HepG2 (cell line): ENCODE data around the gene ASTN2. TPM values are rescaled to one million over a fixed set of nuclear protein-coding genes. Genes with fewer than 3 reads are reported as not detected.

ENCODE experiments used
- ATAC-seq: fragments of 200-7000 bp; cut with Tn5 transposase; 3 replicates; pipeline ENCODE4 v1.9.1; 2020; ENCODE audit warnings: mild to moderate bottlenecking, moderate library complexity
- BruUV-seq: library from RNA; stranded (reverse); fragments of 400-500 nt; replicated peaks from 2 replicates; lab custom pipeline; 2021; lab: Mats Ljungman, UMichigan
- CTCF ChIA-PET: fragments of 300-600 bp; formaldehyde crosslinking; extraction: SDS; loops from one replicate; lab custom pipeline; 2021; ENCODE audit warnings: low total read pairs, inconsistent platforms, low intra/inter-chr PET ratio; lab: Yijun Ruan, JAX
- POLR2A ChIA-PET: fragments of 350-600 bp; sonication (Branson Sonifier 250); formaldehyde crosslinking; loops from one replicate; lab custom pipeline; 2020; ENCODE audit warnings: antibody characterized with exemption, inconsistent platforms; lab: Yijun Ruan, JAX
- DNase-seq: peaks from one replicate; pipeline ENCODE4 v3.0.0-alpha.2; 2015; ENCODE audit warnings: low spot score
- FAIRE-seq: peaks from 3 replicates; lab custom pipeline; 2011; peaks lifted over from hg19 to GRCh38; lab: Jason Lieb, UNC
- H2AFZ ChIP-seq: one replicate; pipeline ENCODE4 v1.6.1; 2011; ENCODE audit warnings: low read length, inconsistent platforms
- H3K27ac ChIP-seq: fragments of 300-600 bp; 3 replicates; pipeline ENCODE4 v1.8.0; 2011; ENCODE audit warnings: mixed run types, mild to moderate bottlenecking, mixed read lengths, low read length, inconsistent platforms; ENCODE audit not compliant: insufficient read depth; ENCODE audit errors: extremely low read length
- H3K27me3 ChIP-seq, 2 experiments: fragments of 200-600 bp in 1 of 2; 2 replicates in 1 of 2; 3 replicates in 1 of 2; pipeline versions ENCODE4 v1.6.0 to v1.8.0; 2011; ENCODE audit warnings: low read length in 2 of 2, mild to moderate bottlenecking in 2 of 2, moderate library complexity in 2 of 2, inconsistent platforms in 1 of 2; ENCODE audit not compliant: insufficient read depth in 2 of 2, control insufficient read depth in 1 of 2
- H3K36me3 ChIP-seq, 2 experiments: fragments of 200-600 bp in 1 of 2; replicated peaks in 1 of 2; 2 replicates in 1 of 2; 3 replicates in 1 of 2; pipeline versions ENCODE4 v1.5.1 to v1.8.0; 2011; ENCODE audit warnings: low read length in 2 of 2, inconsistent platforms in 1 of 2; ENCODE audit not compliant: insufficient read depth in 2 of 2, control insufficient read depth in 1 of 2
- H3K4me1 ChIP-seq: 2 replicates; pipeline ENCODE4 v1.5.1; 2012; ENCODE audit warnings: low read length, inconsistent platforms; ENCODE audit not compliant: insufficient read depth
- H3K4me2 ChIP-seq: 2 replicates; pipeline ENCODE4 v1.6.0; 2011; ENCODE audit warnings: low read depth, low read length, inconsistent platforms
- H3K4me3 ChIP-seq, 3 experiments: fragments of 200-600 bp in 1 of 3; sonication (generic), shearing (Covaris generic) in 1 of 3; replicated peaks in 1 of 3; 2 replicates each; pipeline ENCODE4 v1.5.1; 2011 to 2016; ENCODE audit warnings: low read length in 3 of 3, inconsistent platforms in 2 of 3, low read depth in 2 of 3, mild to moderate bottlenecking in 2 of 3, control low read depth in 1 of 3, mixed read lengths in 1 of 3; ENCODE audit not compliant: insufficient read depth in 1 of 3
- H3K79me2 ChIP-seq: one replicate; pipeline ENCODE4 v1.6.1; 2011; ENCODE audit warnings: low read length, inconsistent platforms; ENCODE audit not compliant: insufficient read depth
- H3K9ac ChIP-seq: 2 replicates; pipeline ENCODE4 v1.6.0; 2011; ENCODE audit warnings: mild to moderate bottlenecking, low read depth, low read length, inconsistent platforms; ENCODE audit not compliant: insufficient read depth
- H3K9me3 ChIP-seq: 2 replicates; pipeline ENCODE4 v1.5.1; 2012; ENCODE audit warnings: mild to moderate bottlenecking, low read length
- H4K20me1 ChIP-seq: 2 replicates; pipeline ENCODE4 v1.6.0; 2011; ENCODE audit warnings: inconsistent platforms, mild to moderate bottlenecking, low read length, moderate library complexity; ENCODE audit not compliant: insufficient read depth
- ADNP ChIP-seq: sonication (generic); formaldehyde crosslinking; IDR thresholded peaks from 2 replicates; pipeline ENCODE4 v1.4.0; 2020; ENCODE audit warnings: missing genetic modification reagents
- ARID5B ChIP-seq: IDR thresholded peaks from 2 replicates; pipeline ENCODE4 v1.4.0; 2020; ENCODE audit warnings: mild to moderate bottlenecking, missing genetic modification reagents
- CEBPB ChIP-seq: IDR thresholded peaks from 2 replicates; pipeline ENCODE4 v1.6.1; 2011; ENCODE audit warnings: low read depth, low read length, improper control_type of control experiment, borderline replicate concordance
- CEBPG ChIP-seq: IDR thresholded peaks from 2 replicates; pipeline ENCODE4 v1.6.1; 2016
- FOXK1 ChIP-seq: sonication (generic); formaldehyde crosslinking; IDR thresholded peaks from 2 replicates; pipeline ENCODE4 v1.4.0; 2020; ENCODE audit warnings: low read depth, missing genetic modification reagents, borderline replicate concordance
- HNF4A ChIP-seq: sonication (generic); formaldehyde crosslinking; IDR thresholded peaks from 2 replicates; pipeline ENCODE4 v1.4.0; 2020; ENCODE audit warnings: missing genetic modification reagents
- MYPOP ChIP-seq: sonication (generic); formaldehyde crosslinking; IDR thresholded peaks from 2 replicates; pipeline ENCODE4 v1.8.1; 2023; ENCODE audit warnings: mild to moderate bottlenecking, moderate library complexity, missing genetic modification reagents
- NR2F6 ChIP-seq, 2 experiments: IDR thresholded peaks; 2 replicates each; pipeline ENCODE4 v1.6.1; 2016; ENCODE audit warnings: antibody characterized with exemption in 1 of 2, mild to moderate bottlenecking in 1 of 2
- PBX2 ChIP-seq: IDR thresholded peaks from 2 replicates; pipeline ENCODE4 v1.6.1; 2016; ENCODE audit warnings: control low read depth
- PRPF4 ChIP-seq: fragments of 200-400 bp; formaldehyde crosslinking; IDR thresholded peaks from 2 replicates; pipeline ENCODE4 v1.6.1; 2016; ENCODE audit warnings: low read length, low read depth; ENCODE audit not compliant: poor library complexity, severe bottlenecking
- SMAD1 ChIP-seq: sonication (generic); formaldehyde crosslinking; IDR thresholded peaks from 2 replicates; pipeline ENCODE4 v1.4.0; 2020; ENCODE audit warnings: missing genetic modification reagents, low read depth, mild to moderate bottlenecking, borderline replicate concordance
- ZNF251 ChIP-seq: sonication (generic); formaldehyde crosslinking; IDR thresholded peaks from 2 replicates; pipeline ENCODE4 v1.9.0; 2021; ENCODE audit warnings: mild to moderate bottlenecking, missing genetic modification reagents
- ZNF34 ChIP-seq: sonication (generic); formaldehyde crosslinking; IDR thresholded peaks from 2 replicates; pipeline ENCODE4 v1.4.0; 2020; ENCODE audit warnings: mild to moderate bottlenecking, missing genetic modification reagents, borderline replicate concordance
- ZNF639 ChIP-seq: conservative IDR thresholded peaks from 2 replicates; pipeline ENCODE4 v1.6.1; 2018; ENCODE audit warnings: missing genetic modification reagents
- WGBS: methylation state at CpG from one replicate; pipeline ENCODE4 v1.1.6; 2017; ENCODE audit warnings: low lambda C conversion rate; 5-methylcytosine and 5-hydroxymethylcytosine counted together
- in situ Hi-C: cut with HindIII; loops from 2 replicates; pipeline ENCODE4 v1.10.0; 2017; ENCODE audit warnings: low pct_unique_long_range_greater_than_20kb; ENCODE audit not compliant: extremely low pct_ligation_motif_present
- intact Hi-C: fragments of 100-400 bp; cut with micrococcal nuclease; formaldehyde crosslinking; loops from one replicate; pipeline ENCODE4 v1.10.0; 2022; ENCODE audit not compliant: unreplicated experiment
- polyA plus RNA-seq, 8 experiments: library from polyadenylated mRNA; depleted of rRNA in 3 of 8; stranded (reverse) in 7 of 8; unstranded in 1 of 8; fragments of >200 nt; fragmentation: Illumina TruSeq in 4 of 8; extraction: Trizol in 4 of 8; gene quantifications; 2 replicates each; pipeline versions ENCODE4 v1.2.1 to v1.2.3, GENCODE V29; 2011 to 2016; ENCODE audit warnings: low read depth in 4 of 8, missing spikeins in 1 of 8, mixed read lengths in 1 of 8; ENCODE audit not compliant: insufficient read depth in 1 of 8
- total RNA-seq, 5 experiments: library from RNA; depleted of rRNA; stranded (reverse); fragments of >200 nt; fragmentation: Illumina TruSeq; extraction: Trizol; gene quantifications; 2 replicates each; pipeline ENCODE4 v1.2.3, GENCODE V29; 2016; ENCODE audit warnings: low read depth in 1 of 5

The ASTN2 gene
- total and polyA plus RNA-seq, 2 of the 13 experiments (the other 11 are each of a cell fraction or from before 2014, with no cell fraction given): 5.2 to 13.5 TPM

GRCh38 chr9:116504893-116505480 lies 909.9 kb downstream of the ASTN2 start:
- peak; percentile 23 for DNase-seq
- no peaks in the 10 kb centered on the region for H3K79me2 ChIP-seq
- BruUV-seq: no TSS peak
- intact Hi-C loops: no loop called here
- H3K27ac ChIP-seq: no peak overlapping the region
- FAIRE-seq: no peak
- H4K20me1 ChIP-seq: no peaks in the 10 kb centered on the region
- H3K4me1 ChIP-seq: peaks cover 17% of the 10 kb centered on the region
- in situ Hi-C loops: no loop called here
- ATAC-seq: no peak
- H3K9ac ChIP-seq: no peak overlapping the region
- no peaks in the 10 kb centered on the region for H3K9me3 ChIP-seq
- WGBS: 91% methylated on average over 5 of the region's 5 CpGs
- TF ChIP-seq PBX2 (CRISPR knock-in tag) (no peak), ZNF34 (CRISPR knock-in tag) (no peak), MYPOP (CRISPR knock-in tag) (no peak), CEBPB (peak; percentile 94), ZNF639 (no peak), NR2F6 (IDR thresholded peaks at IDR 0.05) (peak; percentile 41; the same call in 1 of the 2 replicates), NR2F6 (CRISPR knock-in tag; IDR thresholded peaks at IDR 0.05) (no peak), HNF4A (CRISPR knock-in tag) (peak; percentile 23; the same call in 1 of the 2 replicates), ZNF251 (CRISPR knock-in tag) (no peak), SMAD1 (CRISPR knock-in tag) (no peak), CEBPG (CRISPR knock-in tag) (peak; percentile 86), FOXK1 (CRISPR knock-in tag) (no peak), ARID5B (CRISPR knock-in tag) (0 out of 2 replicates have a peak, but pooled peaks have one; percentile 10), PRPF4 (no peak), ADNP (CRISPR knock-in tag) (no peak)
- H3K4me2 ChIP-seq: no peak overlapping the region
- no peak overlapping the region for H2AFZ ChIP-seq
- H3K4me3 ChIP-seq: no peak overlapping the region
- ChIA-PET POLR2A (no interaction called here), CTCF (no interaction called here)
- H3K27me3 ChIP-seq: no peaks in the 10 kb centered on the region
- H3K36me3 ChIP-seq: no peaks in the 10 kb centered on the region
